Heart left ventricle (tissue), 16 donors: ENCODE data around the gene STPG3. TPM values are rescaled to one million over a fixed set of nuclear protein-coding genes. Genes with fewer than 3 reads are reported as not detected.

Experiments used
- ATAC-seq, 4 donors: fragments of 200-7000 bp; cut with Tn5 transposase; one replicate each; pipeline ENCODE4 v1.9.1; 2020 to 2022; ENCODE audit warnings: moderate library complexity in 4 of 4, mild to moderate bottlenecking in 3 of 4, moderate number of reproducible peaks in 1 of 4
- DNase-seq, 5 donors: peaks; one replicate each; pipeline ENCODE4 v3.0.0-alpha.2; 2020
- H3K27ac ChIP-seq, 12 donors: fragments of 200-600 bp; sonication (generic) in 4 of 12; one replicate each; pipeline versions ENCODE4 v1.5.0 to v1.8.0; 2016 to 2022; ENCODE audit warnings: mild to moderate bottlenecking in 2 of 12
- H3K27me3 ChIP-seq, 9 donors: fragments of 200-600 bp; sonication (generic) in 2 of 9; one replicate each; pipeline versions ENCODE4 v1.5.1 to v1.8.0; 2016 to 2022; ENCODE audit warnings: mild to moderate bottlenecking in 3 of 9
- H3K36me3 ChIP-seq, 9 donors: fragments of 200-600 bp; sonication (generic) in 2 of 9; one replicate each; pipeline versions ENCODE4 v1.5.0 to v1.8.0; 2018 to 2022; ENCODE audit warnings: mild to moderate bottlenecking in 2 of 9
- H3K4me1 ChIP-seq, 12 donors: fragments of 200-600 bp; sonication (generic) in 4 of 12; one replicate each; pipeline versions ENCODE4 v1.5.0 to v1.8.0; 2016 to 2022; ENCODE audit warnings: mild to moderate bottlenecking in 3 of 12
- H3K4me3 ChIP-seq, 12 donors: fragments of 200-600 bp; sonication (generic) in 4 of 12; one replicate each; pipeline versions ENCODE4 v1.5.0 to v1.8.0; 2017 to 2022; ENCODE audit warnings: mild to moderate bottlenecking in 9 of 12, moderate library complexity in 4 of 12
- H3K9me3 ChIP-seq, 12 donors: fragments of 200-600 bp; sonication (generic) in 4 of 12; one replicate each; pipeline versions ENCODE4 v1.5.0 to v1.8.0; 2016 to 2022; ENCODE audit warnings: mild to moderate bottlenecking in 1 of 12
- CTCF ChIP-seq, 12 donors: fragments of 200-600 bp; sonication (generic) in 4 of 12; IDR thresholded peaks; one replicate each; pipeline versions ENCODE4 v1.5.0 to v1.8.0; 2018 to 2022; ENCODE audit warnings: antibody characterized with exemption in 12 of 12, mild to moderate bottlenecking in 5 of 12
- POLR2A ChIP-seq, 2 donors: fragments of 450-650 bp; IDR thresholded peaks; one replicate each; pipeline ENCODE4 v1.6.1; 2017; ENCODE audit warnings: antibody characterized with exemption in 2 of 2, mild to moderate bottlenecking in 2 of 2, moderate library complexity in 2 of 2
- WGBS, 4 donors: extraction: QIAGEN DNeasy Blood & Tissue Kit in 2 of 4; methylation state at CpG; one replicate each; pipeline versions ENCODE4 v1.1.5 to v1.1.7; 2013 to 2018; 5-methylcytosine and 5-hydroxymethylcytosine counted together
- intact Hi-C, 10 donors: fragments of 100-400 bp; cut with DNase I; formaldehyde crosslinking; loops; one replicate each; pipeline versions ENCODE4 v1.11.1 to v1.14.2; 2022
- polyA plus RNA-seq, 2 donors: library from polyadenylated mRNA; stranded (reverse); fragments of 200-250 nt; gene quantifications; one replicate each; pipeline ENCODE4 v1.2.3, GENCODE V29; 2013
- total RNA-seq, 9 donors: library from RNA; depleted of rRNA in 2 of 9; stranded (reverse); fragments of >200 nt in 2 of 9; fragmentation: NEBNext Ultra II Directional in 3 of 9; extraction: Animal tissue kit (Norgen Biotek cat#: 25700) in 3 of 9; gene quantifications; one replicate each; pipeline versions ENCODE4 v1.1.0 to v1.2.4, GENCODE V29; 2016 to 2023
- donor health status: ischemic (EF 13 %, LVEDD 7.1; RV severe dilation, severe dysfunction).
- donor health status: healthy with polysubstance abuse.
- donor health status: DM: no; HTN: yes; CAD: no.
- donor health status: DM: no; HTN: no; CAD: no.
- donor health status: ischemic (EF 25% LVEDD 6.9; RV normal size, moderate dysfunction).
- donor health status: ischemic (EF 25% LVEDD 5.7; RV mildly dilated, moderate dysfunction).
- donor health status: healthy.
- donor health status: DM: yes; HTN: yes; CAD: no.
- donor health status: ischemic (EF 35%, LVEDD 5.7; RV mildly dilated, moderate dysfunction).
- donor health status: nonischemic (EF 11% LVEDD 7.7; RV severe dilation, severe dysfunction).
- donor health status: DM: yes; HTN: yes; CAD: no.
- donor health status: PGD.
- donor health status: ischemic (EF 29% LVEDD 5.4; RV normal size, mild dysfunction).
- donor health status: nonischemic (EF 23%, LVEDD 6.1; RV moderate dilation, normal function).

STPG3 gene
- total and polyA plus RNA-seq, 11 donors = 0.23 to 0.61 (median 0.31) TPM; not detected in 8

DNA sequence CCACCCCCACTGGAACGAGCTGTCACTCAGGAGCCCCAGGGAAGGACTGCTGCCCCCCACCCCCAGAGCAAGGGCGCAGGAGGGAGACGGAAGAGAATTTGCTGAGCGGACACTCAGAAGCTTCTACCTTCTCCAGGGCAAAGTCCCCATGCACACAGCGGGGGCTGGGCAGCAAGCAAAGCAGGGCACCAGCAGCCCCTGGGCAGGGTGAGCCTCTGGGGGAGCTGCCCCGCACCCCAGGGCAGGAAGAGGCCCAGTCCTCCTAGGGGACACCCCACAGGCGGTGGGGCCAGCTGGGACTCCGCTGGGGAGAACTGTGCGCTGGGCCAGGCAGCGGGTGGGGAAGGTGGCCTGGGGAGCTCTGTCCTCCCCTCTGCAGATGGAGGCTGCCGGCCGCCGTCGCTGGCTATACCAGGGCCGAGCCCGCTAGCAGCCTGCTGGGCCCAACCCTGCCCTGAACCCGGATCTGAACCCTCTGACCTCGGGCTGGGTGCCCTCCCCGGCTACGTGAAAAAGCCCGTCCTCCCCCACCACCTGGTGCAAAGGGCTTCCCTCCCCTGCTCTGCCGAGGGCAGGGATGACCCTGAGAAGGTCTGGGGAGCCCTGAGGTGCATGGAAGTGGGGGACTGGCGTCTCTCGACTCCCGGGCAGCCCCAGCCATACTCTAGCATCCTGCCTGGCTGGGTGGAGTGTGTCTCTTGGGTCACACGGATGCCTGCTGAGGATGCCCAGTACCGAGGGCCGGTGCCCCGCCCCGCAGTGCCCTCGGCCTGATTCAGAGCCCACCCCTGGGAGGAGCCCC lies 21.0 kb upstream of the STPG3 start:
- H3K4me1 ChIP-seq = peaks cover 0 to 5% (median 0%) of the 10 kb centered on the region in 12 donors
- no peak overlapping the region for H3K27ac ChIP-seq
- no peak for DNase-seq
- TF ChIP-seq CTCF (IDR thresholded peaks at IDR 0.05) (no peak), POLR2A (IDR thresholded peaks at IDR 0.05) (no peak)
- ATAC-seq = no peak
- H3K4me3 ChIP-seq = no peak overlapping the region
- H3K36me3 ChIP-seq = no peaks in the 10 kb centered on the region
- H3K27me3 ChIP-seq = peaks cover 8 to 54% (median 38%) of the 10 kb centered on the region in 9 donors
- H3K9me3 ChIP-seq = no peaks in the 10 kb centered on the region
- intact Hi-C loops = loop anchor here in 7 of 10 donors (2.0 to 10.0 kb wide), 7 partner anchors 38 to 445 kb away; partner anchors contain the start of genes ANAPC2 (in 4 of the 7) and SSNA1 (in 4 of the 7)
- 56 to 68% (median 64%) methylated on average over 22 to 31 of the region's 31 CpGs for WGBS, 4 donors

DNA sequence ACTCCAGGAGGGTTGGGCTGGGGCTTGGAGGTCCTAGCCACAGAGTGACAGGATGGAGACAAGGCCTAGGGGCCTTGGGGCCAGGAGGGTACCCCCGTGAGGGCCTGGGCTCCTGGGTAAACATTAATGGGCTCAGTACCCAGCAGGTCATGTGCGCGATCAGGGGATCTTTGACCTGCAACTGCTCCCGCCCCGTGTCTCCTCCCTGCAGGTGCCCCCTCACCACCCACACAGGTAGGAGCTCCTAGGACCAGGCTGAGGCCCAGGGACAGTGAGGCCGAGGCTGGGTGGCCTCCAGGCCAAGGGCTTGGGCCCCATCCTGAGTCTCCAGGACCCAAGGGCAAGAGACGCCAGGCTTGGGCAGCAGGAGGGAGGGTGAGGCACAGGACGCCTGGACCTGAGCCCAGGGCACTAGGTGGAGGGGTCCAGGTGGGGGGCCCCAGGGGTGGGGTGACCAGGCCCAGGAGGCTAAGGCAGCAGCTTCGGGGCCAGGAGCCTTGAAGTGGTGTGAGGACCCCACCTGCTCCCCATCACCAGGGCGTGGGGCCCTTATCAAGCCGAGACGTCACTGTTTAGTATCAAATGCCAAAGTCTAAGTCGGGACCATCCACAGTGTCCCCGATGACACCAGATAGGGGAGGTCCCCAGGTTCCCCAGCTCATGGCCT lies 20.2 kb upstream of the STPG3 start, which contains the start of gene SLC34A3:
SLC34A3 (plus strand) TSS at position 197 of the 667 bp plus-strand sequence. CDS start 802 bp downstream, outside the sequence.
- intact Hi-C loops = loop anchor here in 1 of 10 donors (10.0 kb wide), 1 partner anchor 446 kb away; no protein-coding TSS in a partner anchor
- no peaks in the 10 kb centered on the region for H3K9me3 ChIP-seq
- no peaks in the 10 kb centered on the region for H3K36me3 ChIP-seq
- no peak within 1 kb of the TSS for H3K4me3 ChIP-seq
- ATAC-seq (no peak), DNase-seq (no peak)
- WGBS, 4 donors = 52 to 62% (median 61%) methylated on average over 9 to 14 of the region's 14 CpGs
- no peak within 1 kb of the TSS for H3K27ac ChIP-seq
- H3K27me3 ChIP-seq = peaks cover 8 to 56% (median 38%) of the 10 kb centered on the region in 9 donors
- peaks cover 0 to 7% (median 2%) of the 10 kb centered on the region in 12 donors for H3K4me1 ChIP-seq
- TF ChIP-seq CTCF (IDR thresholded peaks at IDR 0.05) (no peak), POLR2A (IDR thresholded peaks at IDR 0.05) (no peak)

DNA sequence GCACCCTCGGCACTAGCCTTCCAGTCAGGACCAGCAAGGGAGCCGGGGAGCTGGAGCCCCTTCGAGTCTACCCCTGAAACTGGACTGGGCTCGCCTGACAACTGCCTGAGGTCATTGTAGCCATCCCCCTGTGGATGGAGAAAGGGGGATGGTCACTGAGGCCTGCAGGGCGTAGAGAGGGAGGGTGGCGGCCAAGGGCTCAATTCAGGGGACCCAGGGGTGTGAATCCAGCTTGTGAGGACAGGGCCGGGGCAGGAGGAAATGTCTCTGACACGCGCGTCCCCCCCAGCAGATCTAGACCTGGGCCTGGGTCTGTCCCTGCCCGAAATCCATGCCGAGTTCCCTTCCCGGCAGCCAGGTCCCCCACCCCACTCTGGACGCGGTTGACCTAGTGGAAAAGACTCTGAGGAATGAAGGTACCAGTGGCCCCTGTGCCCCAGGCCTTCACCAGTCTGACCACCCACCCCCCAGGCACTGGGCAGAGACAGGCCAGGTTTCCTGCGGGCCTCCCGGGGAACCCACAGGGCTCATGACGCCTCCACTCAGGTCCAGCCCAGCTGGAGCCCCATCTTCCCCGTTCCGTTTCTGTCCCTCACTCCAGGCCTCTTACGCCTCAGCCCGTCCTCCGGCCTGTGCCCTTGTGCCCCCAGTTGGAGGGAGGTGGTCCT lies 19.6 kb upstream of the STPG3 start:
- Histone ChIP-seq H3K27ac (no peak overlapping the region), H3K27me3 (peaks cover 8 to 56% (median 38%) of the 10 kb centered on the region in 9 donors), H3K4me1 (peaks cover 0 to 14% (median 9%) of the 10 kb centered on the region in 12 donors), H3K4me3 (no peak overlapping the region), H3K9me3 (no peaks in the 10 kb centered on the region), H3K36me3 (no peaks in the 10 kb centered on the region)
- intact Hi-C loops = loop anchor here in 1 of 10 donors (10.0 kb wide), 1 partner anchor 447 kb away; no protein-coding TSS in a partner anchor
- 72 to 89% (median 82%) methylated on average over 13 to 23 of the region's 23 CpGs for WGBS, 4 donors
- DNase-seq (no peak), ATAC-seq (no peak)
- TF ChIP-seq CTCF (IDR thresholded peaks at IDR 0.05) (no peak), POLR2A (IDR thresholded peaks at IDR 0.05) (no peak)
